Keratinocyte (primary cell): ENCODE data around the gene TOPORS. TPM values are rescaled to one million over a fixed set of nuclear protein-coding genes. Genes with fewer than 3 reads are reported as not detected.

ENCODE experiments used
- DNase-seq: peaks from one replicate; pipeline ENCODE4 v3.0.0-alpha.2; 2011; ENCODE audit warnings: low read depth, missing footprints, low spot score
- FAIRE-seq: peaks from 2 replicates; lab custom pipeline; 2011; peaks lifted over from hg19 to GRCh38; lab: Jason Lieb, UNC
- H2AFZ ChIP-seq: 2 replicates; pipeline ENCODE4 v1.6.0; 2012; ENCODE audit warnings: low read length, control low read depth, inconsistent platforms; ENCODE audit not compliant: control insufficient read depth
- H3K27ac ChIP-seq: 2 replicates; pipeline ENCODE4 v1.5.1; 2011; ENCODE audit warnings: low read length; ENCODE audit not compliant: control insufficient read depth, insufficient read depth
- H3K27me3 ChIP-seq: 3 replicates; pipeline ENCODE4 v1.6.0; 2011; ENCODE audit warnings: low read length; ENCODE audit not compliant: control insufficient read depth, insufficient read depth; ENCODE audit errors: extremely low read depth
- H3K36me3 ChIP-seq, 2 experiments: 2 replicates in 1 of 2; 3 replicates in 1 of 2; pipeline ENCODE4 v1.5.1; 2011; ENCODE audit warnings: low read length in 2 of 2, mild to moderate bottlenecking in 1 of 2; ENCODE audit not compliant: control insufficient read depth in 2 of 2, insufficient read depth in 2 of 2; ENCODE audit errors: extremely low read depth in 1 of 2
- H3K4me1 ChIP-seq: 3 replicates; pipeline ENCODE4 v1.5.1; 2011; ENCODE audit warnings: low read length; ENCODE audit not compliant: control insufficient read depth, insufficient read depth; ENCODE audit errors: extremely low read depth
- H3K4me2 ChIP-seq: 3 replicates; pipeline ENCODE4 v1.6.0; 2011; ENCODE audit warnings: low read depth, low read length; ENCODE audit not compliant: control insufficient read depth, insufficient read depth; ENCODE audit errors: extremely low read depth
- H3K4me3 ChIP-seq, 3 experiments: fragments of 200-600 bp in 1 of 3; sonication (generic) in 1 of 3; 2 replicates in 2 of 3; 3 replicates in 1 of 3; pipeline ENCODE4 v1.5.1; 2011 to 2016; ENCODE audit warnings: low read length in 3 of 3, mild to moderate bottlenecking in 3 of 3, control low read depth in 2 of 3, inconsistent platforms in 1 of 3, low read depth in 1 of 3, mixed read lengths in 1 of 3, mixed run types in 1 of 3, moderate library complexity in 1 of 3; ENCODE audit not compliant: control insufficient read depth in 2 of 3, insufficient read depth in 2 of 3; ENCODE audit errors: extremely low read depth in 1 of 3
- H3K79me2 ChIP-seq: 2 replicates; pipeline ENCODE4 v1.6.0; 2012; ENCODE audit warnings: low read length; ENCODE audit not compliant: control insufficient read depth, insufficient read depth
- H3K9ac ChIP-seq: 3 replicates; pipeline ENCODE4 v1.6.0; 2011; ENCODE audit warnings: low read length; ENCODE audit not compliant: control insufficient read depth, insufficient read depth; ENCODE audit errors: extremely low read depth
- H3K9me1 ChIP-seq: 3 replicates; pipeline ENCODE4 v1.6.0; 2011; ENCODE audit warnings: low read length; ENCODE audit not compliant: control insufficient read depth, insufficient read depth; ENCODE audit errors: extremely low read depth
- H3K9me3 ChIP-seq: 2 replicates; pipeline ENCODE4 v1.5.1; 2012; ENCODE audit warnings: low read depth, low read length; ENCODE audit not compliant: control insufficient read depth
- H4K20me1 ChIP-seq: 3 replicates; pipeline ENCODE4 v1.6.0; 2011; ENCODE audit warnings: low read length; ENCODE audit not compliant: control insufficient read depth, insufficient read depth; ENCODE audit errors: extremely low read depth
- CTCF ChIP-seq, 3 experiments: IDR thresholded peaks in 1 of 3; conservative IDR thresholded peaks in 1 of 3; optimal IDR thresholded peaks in 1 of 3; 2 replicates in 2 of 3; 3 replicates in 1 of 3; pipeline versions ENCODE3 to v1.5.1; 2011; ENCODE audit warnings: low read length in 3 of 3, mild to moderate bottlenecking in 3 of 3, moderate library complexity in 2 of 3, control low read depth in 1 of 3, inconsistent platforms in 1 of 3; ENCODE audit not compliant: insufficient read depth in 2 of 3; ENCODE audit errors: extremely low read depth in 1 of 3
- EZH2 ChIP-seq: IDR thresholded peaks from one replicate; pipeline ENCODE4 v1.6.1; 2012; ENCODE audit warnings: inconsistent platforms, mild to moderate bottlenecking, low read length, moderate library complexity
- dilution Hi-C: fragments of 300-500 bp; cut with MboI; formaldehyde crosslinking; loops from one replicate; pipeline ENCODE4 v1.7.0; 2020; ENCODE audit warnings: low sequenced_read_pairs; ENCODE audit not compliant: extremely low pct_ligation_motif_present
- polyA plus RNA-seq, 5 experiments: library from polyadenylated mRNA; depleted of rRNA in 3 of 5; stranded (reverse) in 3 of 5; stranded (forward) in 1 of 5; unstranded in 1 of 5; fragments of >200 nt; gene quantifications; 1 replicate in 1 of 5; 2 replicates in 3 of 5; 3 replicates in 1 of 5; pipeline versions ENCODE4 v1.2.1 to v1.2.3, GENCODE V29; 2011 to 2012; ENCODE audit warnings: missing spikeins in 2 of 5, low read depth in 1 of 5, low replicate concordance in 1 of 5

The TOPORS gene
- polyA plus RNA-seq, 1 donor (not counting 4 experiments of a cell fraction or from before 2014, with no cell fraction given) = 17.1 TPM

- TF ChIP-seq CTCF (optimal IDR thresholded peaks at IDR 0.05 in 1 of 3, IDR thresholded peaks at IDR 0.05 in 1 of 3, conservative IDR thresholded peaks at IDR 0.05 in 1 of 3; ENCODE audit: extremely low read depth in 1 of 3, insufficient read depth in 2 of 3, low read length in 3 of 3) = no peak
- no peak for TF ChIP-seq EZH2
- Histone ChIP-seq H3K4me3 (no peak overlapping the region), H3K9ac (no peak overlapping the region), H3K79me2 (peaks cover 17% of the 10 kb centered on the region), H2AFZ (no peak overlapping the region), H3K27me3 (no peaks in the 10 kb centered on the region), H3K36me3 (peaks cover 2 to 3% of the 10 kb centered on the region in 2 experiments), H3K9me1 (no peaks in the 10 kb centered on the region), H3K9me3 (no peaks in the 10 kb centered on the region), H3K4me2 (no peak overlapping the region), H3K27ac (no peak overlapping the region), H4K20me1 (no peaks in the 10 kb centered on the region), H3K4me1 (peaks cover 4% of the 10 kb centered on the region)
- no peak for DNase-seq
- FAIRE-seq = no peak
- dilution Hi-C loops = loop anchor here (25.0 kb wide), 1 partner anchor 121 kb away; no protein-coding TSS in a partner anchor
Measured at GRCh38 chr9:32558408-32558934, 6.1 kb upstream of the TOPORS start.

- Histone ChIP-seq H3K79me2 (peaks cover 36% of the 10 kb centered on the region), H3K9me3 (no peaks in the 10 kb centered on the region), H4K20me1 (peaks cover 3% of the 10 kb centered on the region), H3K4me2 (no peak overlapping the region), H3K9ac (no peak overlapping the region), H3K4me3 (no peak overlapping the region), H3K9me1 (no peaks in the 10 kb centered on the region), H3K36me3 (peaks cover 2 to 3% of the 10 kb centered on the region in 2 experiments), H3K27ac (no peak overlapping the region), H2AFZ (no peak overlapping the region), H3K27me3 (no peaks in the 10 kb centered on the region), H3K4me1 (peaks cover 12% of the 10 kb centered on the region)
- DNase-seq (no peak), FAIRE-seq (no peak)
- TF ChIP-seq CTCF (optimal IDR thresholded peaks at IDR 0.05 in 1 of 3, IDR thresholded peaks at IDR 0.05 in 1 of 3, conservative IDR thresholded peaks at IDR 0.05 in 1 of 3; ENCODE audit: extremely low read depth in 1 of 3, insufficient read depth in 2 of 3, low read length in 3 of 3) (no peak), EZH2 (no peak)
- dilution Hi-C loops = loop anchor here (25.0 kb wide), 1 partner anchor 117 kb away; no protein-coding TSS in a partner anchor
Measured at GRCh38 chr9:32554591-32554990, 2.2 kb upstream of the TOPORS start.
